Measurements from ENCODE around the gene VHLL. TPM values are rescaled to one million over a fixed set of nuclear protein-coding genes. Genes with fewer than 3 reads are reported as not detected.

The VHLL gene
- polyA plus RNA-seq, 1 donor (not counting 4 experiments of a cell fraction or from before 2014, with no cell fraction given), result not detected

DNA sequence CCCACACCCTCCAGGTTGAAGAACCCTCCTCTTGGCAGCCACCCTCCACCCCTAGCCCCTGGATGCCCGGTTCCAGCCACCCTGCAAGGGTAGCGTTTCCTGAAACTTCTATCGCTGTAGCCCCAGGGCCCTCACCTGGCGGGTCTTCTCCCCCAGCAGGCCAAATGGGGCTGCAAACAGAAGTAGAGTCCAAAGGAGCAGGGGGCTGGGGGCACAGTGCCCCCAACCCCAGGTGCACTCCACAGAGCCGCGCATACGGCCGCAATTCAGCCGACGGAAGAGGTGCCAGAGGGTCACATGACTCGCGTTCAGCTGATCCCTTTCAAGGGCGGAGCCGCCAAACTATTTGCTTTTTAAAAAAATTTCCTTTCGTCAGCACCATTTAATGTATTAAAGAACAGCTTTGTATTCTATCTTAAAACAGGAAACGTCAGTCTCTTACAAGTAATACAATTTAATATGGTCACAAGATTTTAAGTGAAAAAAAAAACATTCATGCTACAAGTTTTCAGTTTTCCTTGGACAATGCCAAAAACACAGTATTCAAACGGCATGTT is 3.6 kb downstream of the VHLL start, which contains the start of gene GLMP:
Gene GLMP, minus strand, starts transcription at position 289 of the 557 bp plus-strand sequence. Its CDS starts 34 bp downstream, at position 255.
- Histone ChIP-seq H3K9ac (ENCODE audit: control insufficient read depth, extremely low read depth, insufficient read depth, low read length) (peak within 1 kb of the TSS; percentile 78), H4K20me1 (ENCODE audit: control insufficient read depth, extremely low read depth, insufficient read depth, low read length) (no peaks in the 10 kb centered on the region), H3K79me2 (ENCODE audit: control insufficient read depth, insufficient read depth, low read length) (peaks cover 2% of the 10 kb centered on the region), H3K27ac (ENCODE audit: control insufficient read depth, insufficient read depth, low read length) (peak within 1 kb of the TSS; percentile 22), H3K9me1 (ENCODE audit: control insufficient read depth, extremely low read depth, insufficient read depth, low read length) (no peaks in the 10 kb centered on the region), H3K9me3 (ENCODE audit: control insufficient read depth, low read depth, low read length) (no peaks in the 10 kb centered on the region), H3K27me3 (ENCODE audit: control insufficient read depth, extremely low read depth, insufficient read depth, low read length) (no peaks in the 10 kb centered on the region), H3K4me1 (ENCODE audit: control insufficient read depth, extremely low read depth, insufficient read depth, low read length) (peaks cover 8% of the 10 kb centered on the region), H2AFZ (ENCODE audit: control insufficient read depth, low read length) (peak within 1 kb of the TSS; percentile 93), H3K4me2 (ENCODE audit: control insufficient read depth, extremely low read depth, insufficient read depth, low read depth, low read length) (peak within 1 kb of the TSS; percentile 91), H3K36me3 (ENCODE audit: control insufficient read depth in 2 of 2, extremely low read depth in 1 of 2, insufficient read depth in 2 of 2, low read length in 2 of 2) (peaks cover 0 to 11% of the 10 kb centered on the region in 2 experiments), H3K4me3 (ENCODE audit: control insufficient read depth in 2 of 3, extremely low read depth in 1 of 3, insufficient read depth in 2 of 3, low read depth in 1 of 3, low read length in 3 of 3) (peak within 1 kb of the TSS; percentile 74 to 85 (median 81))
- FAIRE-seq, result no peak
- TF ChIP-seq, protein P1, sequence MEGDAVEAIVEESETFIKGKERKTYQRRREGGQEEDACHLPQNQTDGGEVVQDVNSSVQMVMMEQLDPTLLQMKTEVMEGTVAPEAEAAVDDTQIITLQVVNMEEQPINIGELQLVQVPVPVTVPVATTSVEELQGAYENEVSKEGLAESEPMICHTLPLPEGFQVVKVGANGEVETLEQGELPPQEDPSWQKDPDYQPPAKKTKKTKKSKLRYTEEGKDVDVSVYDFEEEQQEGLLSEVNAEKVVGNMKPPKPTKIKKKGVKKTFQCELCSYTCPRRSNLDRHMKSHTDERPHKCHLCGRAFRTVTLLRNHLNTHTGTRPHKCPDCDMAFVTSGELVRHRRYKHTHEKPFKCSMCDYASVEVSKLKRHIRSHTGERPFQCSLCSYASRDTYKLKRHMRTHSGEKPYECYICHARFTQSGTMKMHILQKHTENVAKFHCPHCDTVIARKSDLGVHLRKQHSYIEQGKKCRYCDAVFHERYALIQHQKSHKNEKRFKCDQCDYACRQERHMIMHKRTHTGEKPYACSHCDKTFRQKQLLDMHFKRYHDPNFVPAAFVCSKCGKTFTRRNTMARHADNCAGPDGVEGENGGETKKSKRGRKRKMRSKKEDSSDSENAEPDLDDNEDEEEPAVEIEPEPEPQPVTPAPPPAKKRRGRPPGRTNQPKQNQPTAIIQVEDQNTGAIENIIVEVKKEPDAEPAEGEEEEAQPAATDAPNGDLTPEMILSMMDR (optimal IDR thresholded peaks at IDR 0.05 in 1 of 3, IDR thresholded peaks at IDR 0.05 in 1 of 3, conservative IDR thresholded peaks at IDR 0.05 in 1 of 3; ENCODE audit: extremely low read depth in 1 of 3, insufficient read depth in 2 of 3, low read length in 3 of 3), result no peak
- no peak for TF ChIP-seq EZH2 (IDR thresholded peaks at IDR 0.05; ENCODE audit: low read length)
- dilution Hi-C loops (cut with MboI; ENCODE audit: extremely low pct_ligation_motif_present, low sequenced_read_pairs), result no loop called here
- no peak for DNase-seq (ENCODE audit: low read depth, low spot score)

DNA sequence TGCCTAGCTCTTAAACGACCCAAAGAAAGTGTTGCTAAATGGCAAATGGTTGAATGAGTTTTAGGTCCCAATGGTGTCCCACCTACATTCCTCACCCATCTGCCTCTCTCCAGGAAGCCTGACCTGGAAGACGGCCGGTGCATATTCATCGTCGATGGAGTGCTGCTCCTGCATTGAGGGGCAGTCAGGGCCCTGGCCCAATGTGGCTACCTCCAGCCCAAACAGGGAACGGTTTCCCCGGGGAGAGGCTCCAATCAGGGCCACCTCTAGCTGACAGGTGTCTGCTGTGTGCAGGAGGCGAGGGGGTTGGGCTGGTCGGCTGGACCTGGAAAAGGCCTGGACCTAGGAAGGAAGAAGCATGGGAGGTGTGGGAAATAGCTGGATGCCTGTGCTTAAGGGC is 5.2 kb downstream of the VHLL start:
- H3K9me3 ChIP-seq (ENCODE audit: control insufficient read depth, low read depth, low read length), result no peaks in the 10 kb centered on the region
- H2AFZ ChIP-seq (ENCODE audit: control insufficient read depth, low read length), result no peak overlapping the region
- TF ChIP-seq EZH2 (IDR thresholded peaks at IDR 0.05; ENCODE audit: low read length), result no peak
- TF ChIP-seq, protein P1 (optimal IDR thresholded peaks at IDR 0.05 in 1 of 3, IDR thresholded peaks at IDR 0.05 in 1 of 3, conservative IDR thresholded peaks at IDR 0.05 in 1 of 3; ENCODE audit: extremely low read depth in 1 of 3, insufficient read depth in 2 of 3, low read length in 3 of 3), result no peak
- no peaks in the 10 kb centered on the region for H3K27me3 ChIP-seq (ENCODE audit: control insufficient read depth, extremely low read depth, insufficient read depth, low read length)
- H3K4me3 ChIP-seq (ENCODE audit: control insufficient read depth in 2 of 3, extremely low read depth in 1 of 3, insufficient read depth in 2 of 3, low read depth in 1 of 3, low read length in 3 of 3), result no peak overlapping the region
- H4K20me1 ChIP-seq (ENCODE audit: control insufficient read depth, extremely low read depth, insufficient read depth, low read length), result no peaks in the 10 kb centered on the region
- H3K27ac ChIP-seq (ENCODE audit: control insufficient read depth, insufficient read depth, low read length), result no peak overlapping the region
- H3K79me2 ChIP-seq (ENCODE audit: control insufficient read depth, insufficient read depth, low read length), result peaks cover 2% of the 10 kb centered on the region
- FAIRE-seq (no peak), DNase-seq (ENCODE audit: low read depth, low spot score) (no peak)
- H3K9ac ChIP-seq (ENCODE audit: control insufficient read depth, extremely low read depth, insufficient read depth, low read length), result no peak overlapping the region
- no peak overlapping the region for H3K4me2 ChIP-seq (ENCODE audit: control insufficient read depth, extremely low read depth, insufficient read depth, low read depth, low read length)
- H3K36me3 ChIP-seq (ENCODE audit: control insufficient read depth in 2 of 2, extremely low read depth in 1 of 2, insufficient read depth in 2 of 2, low read length in 2 of 2), result peaks cover 0 to 14% of the 10 kb centered on the region in 2 experiments
- no peaks in the 10 kb centered on the region for H3K9me1 ChIP-seq (ENCODE audit: control insufficient read depth, extremely low read depth, insufficient read depth, low read length)
- H3K4me1 ChIP-seq (ENCODE audit: control insufficient read depth, extremely low read depth, insufficient read depth, low read length), result peaks cover 8% of the 10 kb centered on the region
- dilution Hi-C loops (cut with MboI; ENCODE audit: extremely low pct_ligation_motif_present, low sequenced_read_pairs), result no loop called here

Measured in keratinocyte (primary cell).